ENCODE results near the gene DYNC1I1. TPM values are rescaled to one million over a fixed set of nuclear protein-coding genes. Genes with fewer than 3 reads are reported as not detected.

DYNC1I1 gene
- total RNA-seq, 1 experiment from 2014 or later, result 8.3 TPM

DNA sequence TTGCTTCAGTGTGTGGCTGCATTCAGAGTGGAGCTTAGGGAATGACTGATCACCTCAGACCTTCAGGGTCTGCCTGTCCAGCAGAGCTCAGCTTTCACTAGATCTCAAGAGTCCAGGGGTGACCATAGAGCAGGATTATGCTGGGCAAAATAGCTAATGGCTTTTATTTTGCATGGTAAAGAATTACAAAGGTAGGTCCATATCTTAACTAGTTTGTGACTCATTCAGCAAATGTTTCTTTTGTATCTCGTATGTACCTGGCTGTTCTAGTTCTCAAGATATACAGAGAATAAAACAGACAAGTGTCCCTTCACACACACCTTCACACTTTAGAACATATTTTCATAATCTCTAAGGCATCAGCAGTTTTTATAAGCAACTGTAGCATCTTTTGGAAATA lies 180.5 kb downstream of the DYNC1I1 start:
- no peaks in the 10 kb centered on the region for H3K36me3 ChIP-seq (ENCODE audit: control insufficient read depth, insufficient read depth, low read length)
- Mint-ChIP-seq H3K36me3 (ENCODE audit: insufficient read depth, unreplicated experiment) (no peaks in the 10 kb centered on the region), H3K27me3 (ENCODE audit: insufficient read depth, unreplicated experiment) (peaks cover 2% of the 10 kb centered on the region), H3K4me1 (ENCODE audit: low read depth, unreplicated experiment) (no peaks in the 10 kb centered on the region), H3K27ac (ENCODE audit: unreplicated experiment) (no peak overlapping the region), H3K4me3 (ENCODE audit: unreplicated experiment) (no peak overlapping the region), H3K9me3 (ENCODE audit: unreplicated experiment) (no peaks in the 10 kb centered on the region)
- H3K27me3 ChIP-seq (replicated peaks; ENCODE audit: control insufficient read depth, insufficient read depth, low read length), result no peaks in the 10 kb centered on the region
- intact Hi-C loops (cut with micrococcal nuclease; ENCODE audit: unreplicated experiment), result no loop called here
- no peak for DNase-seq
- H3K9me3 ChIP-seq, result no peaks in the 10 kb centered on the region
- no TSS peak for BruUV-seq (replicated peaks)
- no peak overlapping the region for H3K4me3 ChIP-seq (ENCODE audit: low read depth, low read length)
- CTCF ChIA-PET, result interaction anchor here (0.6 kb wide), 1 partner anchor 325 kb away, joined by 5 read pairs; no protein-coding TSS in a partner anchor
- TF ChIP-seq, protein P1, sequence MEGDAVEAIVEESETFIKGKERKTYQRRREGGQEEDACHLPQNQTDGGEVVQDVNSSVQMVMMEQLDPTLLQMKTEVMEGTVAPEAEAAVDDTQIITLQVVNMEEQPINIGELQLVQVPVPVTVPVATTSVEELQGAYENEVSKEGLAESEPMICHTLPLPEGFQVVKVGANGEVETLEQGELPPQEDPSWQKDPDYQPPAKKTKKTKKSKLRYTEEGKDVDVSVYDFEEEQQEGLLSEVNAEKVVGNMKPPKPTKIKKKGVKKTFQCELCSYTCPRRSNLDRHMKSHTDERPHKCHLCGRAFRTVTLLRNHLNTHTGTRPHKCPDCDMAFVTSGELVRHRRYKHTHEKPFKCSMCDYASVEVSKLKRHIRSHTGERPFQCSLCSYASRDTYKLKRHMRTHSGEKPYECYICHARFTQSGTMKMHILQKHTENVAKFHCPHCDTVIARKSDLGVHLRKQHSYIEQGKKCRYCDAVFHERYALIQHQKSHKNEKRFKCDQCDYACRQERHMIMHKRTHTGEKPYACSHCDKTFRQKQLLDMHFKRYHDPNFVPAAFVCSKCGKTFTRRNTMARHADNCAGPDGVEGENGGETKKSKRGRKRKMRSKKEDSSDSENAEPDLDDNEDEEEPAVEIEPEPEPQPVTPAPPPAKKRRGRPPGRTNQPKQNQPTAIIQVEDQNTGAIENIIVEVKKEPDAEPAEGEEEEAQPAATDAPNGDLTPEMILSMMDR (IDR thresholded peaks at IDR 0.05; ENCODE audit: insufficient read depth in 1 of 2, low read depth in 1 of 2, low read length in 1 of 2, severe bottlenecking in 1 of 2, unreplicated experiment in 1 of 2), result no peak
- POLR2A ChIA-PET, result no interaction called here
- H3K4me1 ChIP-seq, result peaks cover 6% of the 10 kb centered on the region; the same call in 1 of the 2 replicates

- BruUV-seq (replicated peaks), result no TSS peak
These were observed 183.4 kb downstream of the DYNC1I1 start for GRCh38 chr7:95955748-95956147.

GRCh38 chr7:95957510-95957909 lies 185.2 kb downstream of the DYNC1I1 start:
- CTCF ChIA-PET, result no interaction called here
- TF ChIP-seq, protein P1 (IDR thresholded peaks at IDR 0.05; ENCODE audit: insufficient read depth in 1 of 2, low read depth in 1 of 2, low read length in 1 of 2, severe bottlenecking in 1 of 2, unreplicated experiment in 1 of 2), result no peak
- Mint-ChIP-seq H3K4me3 (ENCODE audit: unreplicated experiment) (no peak overlapping the region), H3K36me3 (ENCODE audit: insufficient read depth, unreplicated experiment) (no peaks in the 10 kb centered on the region), H3K27ac (ENCODE audit: unreplicated experiment) (no peak overlapping the region), H3K4me1 (ENCODE audit: low read depth, unreplicated experiment) (no peaks in the 10 kb centered on the region), H3K27me3 (ENCODE audit: insufficient read depth, unreplicated experiment) (peaks cover 4% of the 10 kb centered on the region), H3K9me3 (ENCODE audit: unreplicated experiment) (no peaks in the 10 kb centered on the region)
- Histone ChIP-seq H3K4me1 (peaks cover 6% of the 10 kb centered on the region; the same call in 1 of the 2 replicates), H3K36me3 (ENCODE audit: control insufficient read depth, insufficient read depth, low read length) (no peaks in the 10 kb centered on the region), H3K9me3 (no peaks in the 10 kb centered on the region), H3K27me3 (replicated peaks; ENCODE audit: control insufficient read depth, insufficient read depth, low read length) (no peaks in the 10 kb centered on the region), H3K4me3 (ENCODE audit: low read depth, low read length) (no peak overlapping the region)
- no TSS peak for BruUV-seq (replicated peaks)
- POLR2A ChIA-PET, result no interaction called here
- no peak for DNase-seq
- intact Hi-C loops (cut with micrococcal nuclease; ENCODE audit: unreplicated experiment), result no loop called here

More at GRCh38 chr7:95955748-95956147, 183.4 kb downstream of the DYNC1I1 start:
- Histone ChIP-seq H3K4me1 (peaks cover 6% of the 10 kb centered on the region; the same call in 1 of the 2 replicates), H3K4me3 (ENCODE audit: low read depth, low read length) (no peak overlapping the region), H3K9me3 (no peaks in the 10 kb centered on the region), H3K36me3 (ENCODE audit: control insufficient read depth, insufficient read depth, low read length) (no peaks in the 10 kb centered on the region), H3K27me3 (replicated peaks; ENCODE audit: control insufficient read depth, insufficient read depth, low read length) (no peaks in the 10 kb centered on the region)
- Mint-ChIP-seq H3K36me3 (ENCODE audit: insufficient read depth, unreplicated experiment) (no peaks in the 10 kb centered on the region), H3K27ac (ENCODE audit: unreplicated experiment) (no peak overlapping the region), H3K4me3 (ENCODE audit: unreplicated experiment) (no peak overlapping the region), H3K4me1 (ENCODE audit: low read depth, unreplicated experiment) (no peaks in the 10 kb centered on the region), H3K9me3 (ENCODE audit: unreplicated experiment) (no peaks in the 10 kb centered on the region), H3K27me3 (ENCODE audit: insufficient read depth, unreplicated experiment) (peaks cover 6% of the 10 kb centered on the region)
- intact Hi-C loops (cut with micrococcal nuclease; ENCODE audit: unreplicated experiment), result no loop called here
- TF ChIP-seq, protein P1 (IDR thresholded peaks at IDR 0.05; ENCODE audit: insufficient read depth in 1 of 2, low read depth in 1 of 2, low read length in 1 of 2, severe bottlenecking in 1 of 2, unreplicated experiment in 1 of 2), result no peak
- no peak for DNase-seq
- POLR2A ChIA-PET, result no interaction called here
- CTCF ChIA-PET, result no interaction called here

Data from Caco-2 (cell line).